22Rv1 (cell line): ENCODE data around the gene TTLL9.

Source experiments
- CTCF ChIP-seq: fragments of 450-650 bp; IDR thresholded peaks from 2 replicates; pipeline ENCODE4 v1.5.1; 2017; ENCODE audit warnings: mild to moderate bottlenecking
- ZFX ChIP-seq: fragments of 450-650 bp; IDR thresholded peaks from 2 replicates; pipeline ENCODE4 v1.6.1; 2017; ENCODE audit warnings: antibody characterized with exemption, borderline replicate concordance

GRCh38 chr20:31822421-31823330, 47.8 kb upstream of the TTLL9 start:
- TF ChIP-seq CTCF (peak; percentile 94), ZFX (no peak)
